PC-9 (cell line): ENCODE data around the gene SEC14L6. TPM values are rescaled to one million over a fixed set of nuclear protein-coding genes. Genes with fewer than 3 reads are reported as not detected.

Experiments used
- BruUV-seq: library from RNA; stranded (reverse); fragments of 400-500 nt; replicated peaks from 2 replicates; lab custom pipeline; 2021; lab: Mats Ljungman, UMichigan
- CTCF ChIA-PET: fragments of 300-600 bp; sonication (Branson Sonifier 250); formaldehyde crosslinking; loops from one replicate; lab custom pipeline; 2022; ENCODE audit warnings: antibody characterized with exemption; lab: Charles Lee
- POLR2A ChIA-PET: fragments of 300-600 bp; sonication (Branson Sonifier 250); formaldehyde crosslinking; loops from one replicate; lab custom pipeline; 2022; ENCODE audit warnings: antibody characterized with exemption; ENCODE audit not compliant: unreplicated experiment; lab: Charles Lee
- DNase-seq, 2 experiments: peaks; one replicate each; pipeline versions ENCODE4 v3.0.0 to v3.0.0-alpha.2; 2015 to 2022; ENCODE audit warnings: mixed read lengths in 1 of 2
- H2AFZ ChIP-seq: fragments of 200-600 bp; sonication (generic); 2 replicates; pipeline ENCODE4 v1.8.1; 2017; ENCODE audit warnings: antibody characterized with exemption
- H3F3A ChIP-seq: fragments of 200-600 bp; sonication (generic); 2 replicates; pipeline ENCODE4 v1.8.1; 2017; ENCODE audit warnings: antibody characterized with exemption, mild to moderate bottlenecking, low read depth; ENCODE audit not compliant: insufficient read depth
- H3K27ac ChIP-seq: fragments of 200-600 bp; sonication (generic); 2 replicates; pipeline ENCODE4 v1.6.1; 2016; ENCODE audit warnings: mixed run types
- H3K27me3 ChIP-seq: fragments of 200-600 bp; sonication (generic); 2 replicates; pipeline ENCODE4 v1.6.1; 2016; ENCODE audit warnings: low read depth, mixed run types; ENCODE audit not compliant: insufficient read depth
- H3K36me3 ChIP-seq: fragments of 200-600 bp; sonication (generic); 2 replicates; pipeline ENCODE4 v1.6.1; 2016; ENCODE audit warnings: low read depth, mixed run types
- H3K4me1 ChIP-seq: fragments of 200-600 bp; sonication (generic); replicated peaks from 2 replicates; pipeline ENCODE4 v1.6.1; 2016; ENCODE audit warnings: mixed run types; ENCODE audit not compliant: insufficient read depth
- H3K4me2 ChIP-seq: fragments of 200-600 bp; sonication (generic); 2 replicates; pipeline ENCODE4 v1.6.1; 2017; ENCODE audit warnings: mixed run types
- H3K4me3 ChIP-seq: fragments of 200-600 bp; sonication (generic); 2 replicates; pipeline ENCODE4 v1.6.1; 2016; ENCODE audit warnings: mixed run types
- H3K79me2 ChIP-seq: fragments of 200-600 bp; sonication (generic); 2 replicates; pipeline ENCODE4 v1.6.1; 2017; ENCODE audit warnings: low read depth, mixed run types
- H3K9me2 ChIP-seq: fragments of 200-600 bp; sonication (generic); 2 replicates; pipeline ENCODE4 v1.8.1; 2017; ENCODE audit warnings: mild to moderate bottlenecking; ENCODE audit not compliant: insufficient read depth
- H3K9me3 ChIP-seq: fragments of 200-600 bp; sonication (generic); 2 replicates; pipeline ENCODE4 v1.8.1; 2016; ENCODE audit warnings: low read depth; ENCODE audit not compliant: insufficient read depth
- H4K20me1 ChIP-seq: fragments of 200-600 bp; sonication (generic); 2 replicates; pipeline ENCODE4 v1.8.1; 2017; ENCODE audit not compliant: insufficient read depth
- EZH2 ChIP-seq: fragments of 200-600 bp; sonication (generic); IDR thresholded peaks from 2 replicates; pipeline ENCODE4 v1.8.0; 2017; ENCODE audit warnings: antibody characterized with exemption, low read depth
- intact Hi-C: fragments of 100-400 bp; cut with micrococcal nuclease; formaldehyde crosslinking; loops from one replicate; pipeline ENCODE4 v1.10.0; 2022; ENCODE audit not compliant: unreplicated experiment
- total RNA-seq: library from RNA; stranded (reverse); gene quantifications from 2 replicates; pipeline ENCODE4 v1.2.3, GENCODE V29; 2021
- TF ChIP-seq, protein P1 (sequence below): fragments of 200-600 bp; sonication (generic); conservative IDR thresholded peaks from 2 replicates; pipeline ENCODE4 v1.6.1; 2017; ENCODE audit warnings: mixed run types, antibody characterized with exemption, mild to moderate bottlenecking, moderate library complexity

The SEC14L6 gene
- total RNA-seq, 1 experiment from 2014 or later = 0.31 TPM

DNA sequence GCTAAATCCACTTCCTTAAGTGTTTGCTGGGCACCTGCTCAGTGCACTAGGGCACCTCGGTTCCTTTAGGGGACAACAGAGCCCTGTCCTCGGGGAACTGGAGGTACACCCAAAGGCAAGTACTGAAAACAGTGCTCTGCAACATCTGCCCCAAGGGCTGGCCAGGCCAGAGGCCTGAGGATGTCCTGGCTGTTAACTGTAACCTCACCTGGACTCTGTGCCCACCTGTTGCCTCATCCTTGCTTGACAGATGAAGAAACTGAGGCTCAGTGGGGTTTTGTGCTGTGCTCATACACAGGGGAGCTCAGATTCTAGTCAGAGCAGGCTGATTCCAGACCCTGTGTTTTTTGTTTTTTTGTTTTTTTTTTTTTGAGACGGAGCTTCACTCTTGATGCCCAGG is 43.6 kb downstream of the SEC14L6 start:
- ChIA-PET CTCF (interaction anchor here (0.6 kb wide), 1 partner anchor 247 kb away, joined by 3 read pairs; no protein-coding TSS in a partner anchor), POLR2A (no interaction called here)
- no peaks in the 10 kb centered on the region for H3K36me3 ChIP-seq
- no peak overlapping the region for H2AFZ ChIP-seq
- intact Hi-C loops = no loop called here
- no peak for DNase-seq
- BruUV-seq = no TSS peak
- H3K9me2 ChIP-seq = no peaks in the 10 kb centered on the region
- no peaks in the 10 kb centered on the region for H3K79me2 ChIP-seq
- no peak for TF ChIP-seq EZH2
- TF ChIP-seq, protein P1, sequence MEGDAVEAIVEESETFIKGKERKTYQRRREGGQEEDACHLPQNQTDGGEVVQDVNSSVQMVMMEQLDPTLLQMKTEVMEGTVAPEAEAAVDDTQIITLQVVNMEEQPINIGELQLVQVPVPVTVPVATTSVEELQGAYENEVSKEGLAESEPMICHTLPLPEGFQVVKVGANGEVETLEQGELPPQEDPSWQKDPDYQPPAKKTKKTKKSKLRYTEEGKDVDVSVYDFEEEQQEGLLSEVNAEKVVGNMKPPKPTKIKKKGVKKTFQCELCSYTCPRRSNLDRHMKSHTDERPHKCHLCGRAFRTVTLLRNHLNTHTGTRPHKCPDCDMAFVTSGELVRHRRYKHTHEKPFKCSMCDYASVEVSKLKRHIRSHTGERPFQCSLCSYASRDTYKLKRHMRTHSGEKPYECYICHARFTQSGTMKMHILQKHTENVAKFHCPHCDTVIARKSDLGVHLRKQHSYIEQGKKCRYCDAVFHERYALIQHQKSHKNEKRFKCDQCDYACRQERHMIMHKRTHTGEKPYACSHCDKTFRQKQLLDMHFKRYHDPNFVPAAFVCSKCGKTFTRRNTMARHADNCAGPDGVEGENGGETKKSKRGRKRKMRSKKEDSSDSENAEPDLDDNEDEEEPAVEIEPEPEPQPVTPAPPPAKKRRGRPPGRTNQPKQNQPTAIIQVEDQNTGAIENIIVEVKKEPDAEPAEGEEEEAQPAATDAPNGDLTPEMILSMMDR = no peak
- H3K27ac ChIP-seq = no peak overlapping the region
- H3K4me1 ChIP-seq = 0 out of 2 replicates have a peak, but pooled peaks cover 5% of the 10 kb centered on the region
- no peak overlapping the region for H3K4me2 ChIP-seq
- no peaks in the 10 kb centered on the region for H3F3A ChIP-seq
- H3K4me3 ChIP-seq = no peak overlapping the region
- no peaks in the 10 kb centered on the region for H4K20me1 ChIP-seq
- peaks cover 14% of the 10 kb centered on the region for H3K27me3 ChIP-seq
- H3K9me3 ChIP-seq = no peaks in the 10 kb centered on the region

DNA sequence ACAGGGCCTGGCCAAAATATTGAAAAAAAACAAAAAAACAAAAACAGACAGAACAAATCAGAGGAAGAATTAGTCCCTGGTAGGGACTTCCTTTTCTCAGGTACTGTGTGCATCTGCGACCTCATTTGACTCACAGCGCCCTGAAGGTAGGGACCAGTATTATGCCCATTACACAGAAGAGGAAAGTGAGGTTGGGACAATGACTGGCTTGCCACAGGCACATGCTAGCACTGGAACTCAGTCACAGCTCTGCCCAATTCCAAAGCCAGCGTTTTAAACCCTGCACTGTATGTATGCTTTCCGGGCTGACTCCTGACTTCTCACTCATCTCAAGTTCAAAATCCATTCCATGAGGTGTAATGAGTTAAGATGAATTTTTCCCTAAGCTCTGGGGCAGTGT is 44.4 kb downstream of the SEC14L6 start:
- no peak for TF ChIP-seq EZH2
- TF ChIP-seq, protein P1 = no peak

DNA sequence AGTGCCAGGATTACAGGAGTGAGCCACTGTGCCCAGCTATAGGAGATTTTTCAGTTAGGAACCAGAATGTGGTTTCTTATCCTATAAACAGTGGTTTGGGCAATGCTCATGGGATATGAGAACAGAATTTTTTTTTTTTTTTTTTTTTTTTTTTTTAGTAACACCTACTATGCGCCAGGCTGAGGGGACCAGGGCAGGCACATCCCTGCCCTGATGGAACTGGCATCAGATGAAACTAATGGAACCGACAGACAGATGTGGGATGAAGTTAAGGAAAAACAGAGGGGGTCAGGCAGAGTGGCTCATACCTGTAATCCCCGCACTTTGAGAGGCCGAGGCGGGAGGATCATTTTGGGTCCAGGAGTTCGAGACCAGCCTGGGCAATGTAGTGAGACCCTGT is 45.9 kb downstream of the SEC14L6 start:
- no peak overlapping the region for H2AFZ ChIP-seq
- no peak overlapping the region for H3K4me2 ChIP-seq
- POLR2A ChIA-PET = no interaction called here
- no peak for DNase-seq
- no peaks in the 10 kb centered on the region for H3K36me3 ChIP-seq
- 0 out of 2 replicates have a peak, but pooled peaks cover 5% of the 10 kb centered on the region for H3K4me1 ChIP-seq
- no peak for TF ChIP-seq EZH2
- TF ChIP-seq, protein P1 = no peak
- H4K20me1 ChIP-seq = no peaks in the 10 kb centered on the region; the same call in 1 of the 2 replicates
- intact Hi-C loops = no loop called here
- H3K4me3 ChIP-seq = no peak overlapping the region
- CTCF ChIA-PET = no interaction called here
- H3K79me2 ChIP-seq = no peaks in the 10 kb centered on the region
- H3K27me3 ChIP-seq = peaks cover 11% of the 10 kb centered on the region
- H3F3A ChIP-seq = no peaks in the 10 kb centered on the region
- H3K9me3 ChIP-seq = no peaks in the 10 kb centered on the region
- H3K9me2 ChIP-seq = no peaks in the 10 kb centered on the region
- BruUV-seq = no TSS peak
- H3K27ac ChIP-seq = no peak overlapping the region

More for the DNA sequence above, 44.4 kb downstream of the SEC14L6 start:
- no peaks in the 10 kb centered on the region for H3K79me2 ChIP-seq
- no peaks in the 10 kb centered on the region for H3K36me3 ChIP-seq
- no peak for DNase-seq
- no peaks in the 10 kb centered on the region for H3K9me2 ChIP-seq
- no peak overlapping the region for H2AFZ ChIP-seq
- H3K4me1 ChIP-seq = 0 out of 2 replicates have a peak, but pooled peaks cover 5% of the 10 kb centered on the region
- no peaks in the 10 kb centered on the region for H3F3A ChIP-seq
- H3K27ac ChIP-seq = no peak overlapping the region
- H3K9me3 ChIP-seq = no peaks in the 10 kb centered on the region
- ChIA-PET CTCF (interaction anchor here (0.6 kb wide), 1 partner anchor 218 kb away, joined by 5 read pairs; no protein-coding TSS in a partner anchor), POLR2A (interaction anchor here (0.6 kb wide), 1 partner anchor 86 kb away, joined by 3 read pairs; no protein-coding TSS in a partner anchor)
- H3K4me2 ChIP-seq = no peak overlapping the region
- peaks cover 14% of the 10 kb centered on the region for H3K27me3 ChIP-seq
- no peak overlapping the region for H3K4me3 ChIP-seq
- H4K20me1 ChIP-seq = no peaks in the 10 kb centered on the region
- BruUV-seq = no TSS peak
- intact Hi-C loops = no loop called here
